Activated T-cell treated with anti-CD3 and anti-CD28 coated beads, Interleukin-2, amount 50 U/mL, for 4 hours (primary cell): ENCODE results near the gene MR1. TPM values are rescaled to one million over a fixed set of nuclear protein-coding genes. Genes with fewer than 3 reads are reported as not detected.

Experiments
- ATAC-seq, 2 donors: fragments of 200-7000 bp; cut with Tn5 transposase; one replicate each; pipeline ENCODE4 v1.10.0; 2021
- DNase-seq: peaks from one replicate; pipeline ENCODE4 v3.0.0-alpha.2; 2020
- H3K27me3 Mint-ChIP-seq: one replicate; pipeline ENCODE4 v1.8.0; 2021; ENCODE audit warnings: low read depth, mixed read lengths
- H3K36me3 Mint-ChIP-seq: one replicate; pipeline ENCODE4 v1.8.0; 2022; ENCODE audit warnings: mixed read lengths; ENCODE audit not compliant: insufficient read depth
- H3K4me1 Mint-ChIP-seq: one replicate; pipeline ENCODE4 v1.8.0; 2021; ENCODE audit warnings: low read depth, mixed read lengths
- H3K4me3 Mint-ChIP-seq: one replicate; pipeline ENCODE4 v1.8.0; 2021; ENCODE audit warnings: mild to moderate bottlenecking, moderate library complexity, mixed read lengths
- H3K9me3 Mint-ChIP-seq: one replicate; pipeline ENCODE4 v1.8.0; 2021; ENCODE audit warnings: mixed read lengths
- total RNA-seq, 3 donors: library from RNA; stranded (reverse); gene quantifications; one replicate each; pipeline ENCODE4 v1.2.1, GENCODE V29; 2021

The MR1 gene
- total RNA-seq, 3 donors from 2014 or later: 6.5 to 10.7 (median 8.3) TPM

- Mint-ChIP-seq H3K36me3 (peaks cover under 1% of the 10 kb centered on the region), H3K27me3 (no peaks in the 10 kb centered on the region), H3K4me3 (peak overlapping the region; percentile 74), H3K9me3 (no peaks in the 10 kb centered on the region), H3K4me1 (peaks cover 75% of the 10 kb centered on the region)
- ATAC-seq (peak; percentile 12 to 15), DNase-seq (peak; percentile 17)
Observed at GRCh38 chr1:181100015-181100905, 66.5 kb downstream of the MR1 start.

GRCh38 chr1:181100934-181101333 lies 67.2 kb downstream of the MR1 start:
- Mint-ChIP-seq H3K4me3 (peak overlapping the region; percentile 74), H3K36me3 (no peaks in the 10 kb centered on the region), H3K9me3 (no peaks in the 10 kb centered on the region), H3K4me1 (peaks cover 78% of the 10 kb centered on the region), H3K27me3 (no peaks in the 10 kb centered on the region)
- DNase-seq (no peak), ATAC-seq (no peak)

GRCh38 chr1:181101581-181102226 lies 67.9 kb downstream of the MR1 start:
- Mint-ChIP-seq H3K9me3 (no peaks in the 10 kb centered on the region), H3K4me3 (no peak overlapping the region), H3K4me1 (peaks cover 80% of the 10 kb centered on the region), H3K27me3 (no peaks in the 10 kb centered on the region), H3K36me3 (no peaks in the 10 kb centered on the region)
- DNase-seq (no peak), ATAC-seq (no peak)

GRCh38 chr1:181102841-181103240 lies 69.1 kb downstream of the MR1 start:
- DNase-seq: no peak
- Mint-ChIP-seq H3K4me3 (no peak overlapping the region), H3K36me3 (no peaks in the 10 kb centered on the region), H3K4me1 (peaks cover 71% of the 10 kb centered on the region), H3K27me3 (peaks cover 2% of the 10 kb centered on the region), H3K9me3 (no peaks in the 10 kb centered on the region)
- ATAC-seq: no peak

GRCh38 chr1:181103399-181103798 lies 69.6 kb downstream of the MR1 start:
- Mint-ChIP-seq H3K4me3 (no peak overlapping the region), H3K36me3 (no peaks in the 10 kb centered on the region), H3K9me3 (no peaks in the 10 kb centered on the region), H3K4me1 (peaks cover 67% of the 10 kb centered on the region), H3K27me3 (peaks cover 2% of the 10 kb centered on the region)
- ATAC-seq: no peak
- DNase-seq: no peak

- peak; percentile 31 to 36 for ATAC-seq
- H3K27me3 Mint-ChIP-seq: peaks cover 2% of the 10 kb centered on the region
- H3K9me3 Mint-ChIP-seq: no peaks in the 10 kb centered on the region
- H3K4me1 Mint-ChIP-seq: peaks cover 61% of the 10 kb centered on the region
- H3K36me3 Mint-ChIP-seq: no peaks in the 10 kb centered on the region
- no peak for DNase-seq
- peak overlapping the region; percentile 82 for H3K4me3 Mint-ChIP-seq
Observed at GRCh38 chr1:181104042-181104789, 70.4 kb downstream of the MR1 start.

- DNase-seq (peak; percentile 35), ATAC-seq (no peak)
- no peaks in the 10 kb centered on the region for H3K36me3 Mint-ChIP-seq
- H3K27me3 Mint-ChIP-seq: peaks cover 2% of the 10 kb centered on the region
- peaks cover 56% of the 10 kb centered on the region for H3K4me1 Mint-ChIP-seq
- H3K4me3 Mint-ChIP-seq: peak overlapping the region; percentile 82
- H3K9me3 Mint-ChIP-seq: no peaks in the 10 kb centered on the region
Observed at GRCh38 chr1:181104790-181105133, 71.0 kb downstream of the MR1 start.

- H3K4me3 Mint-ChIP-seq: peak overlapping the region; percentile 83
- no peaks in the 10 kb centered on the region for H3K36me3 Mint-ChIP-seq
- DNase-seq (peak; percentile 93), ATAC-seq (peak; percentile 88)
- peaks cover 2% of the 10 kb centered on the region for H3K27me3 Mint-ChIP-seq
- H3K4me1 Mint-ChIP-seq: peaks cover 50% of the 10 kb centered on the region
- no peaks in the 10 kb centered on the region for H3K9me3 Mint-ChIP-seq
Observed at GRCh38 chr1:181105134-181106021, 71.6 kb downstream of the MR1 start.

- peak overlapping the region; percentile 83 for H3K4me3 Mint-ChIP-seq
- H3K9me3 Mint-ChIP-seq: no peaks in the 10 kb centered on the region
- H3K27me3 Mint-ChIP-seq: peaks cover 2% of the 10 kb centered on the region
- H3K36me3 Mint-ChIP-seq: no peaks in the 10 kb centered on the region
- H3K4me1 Mint-ChIP-seq: peaks cover 44% of the 10 kb centered on the region
- DNase-seq: no peak
- ATAC-seq: no peak
Observed at GRCh38 chr1:181106022-181106312, 72.2 kb downstream of the MR1 start.

GRCh38 chr1:181106479-181106878 lies 72.7 kb downstream of the MR1 start:
- Mint-ChIP-seq H3K27me3 (peaks cover 2% of the 10 kb centered on the region), H3K36me3 (no peaks in the 10 kb centered on the region), H3K4me3 (peak overlapping the region; percentile 83), H3K9me3 (no peaks in the 10 kb centered on the region), H3K4me1 (peaks cover 39% of the 10 kb centered on the region)
- DNase-seq (no peak), ATAC-seq (no peak)

- Mint-ChIP-seq H3K9me3 (no peaks in the 10 kb centered on the region), H3K27me3 (peaks cover 2% of the 10 kb centered on the region), H3K4me3 (no peak overlapping the region), H3K4me1 (peaks cover 34% of the 10 kb centered on the region), H3K36me3 (no peaks in the 10 kb centered on the region)
- ATAC-seq: no peak
- DNase-seq: no peak
Observed at GRCh38 chr1:181107711-181108110, 73.9 kb downstream of the MR1 start.

- DNase-seq: no peak
- no peaks in the 10 kb centered on the region for H3K36me3 Mint-ChIP-seq
- peaks cover 2% of the 10 kb centered on the region for H3K27me3 Mint-ChIP-seq
- H3K4me1 Mint-ChIP-seq: peaks cover 31% of the 10 kb centered on the region
- H3K4me3 Mint-ChIP-seq: no peak overlapping the region
- H3K9me3 Mint-ChIP-seq: no peaks in the 10 kb centered on the region
- no peak for ATAC-seq
Observed at GRCh38 chr1:181108304-181108867, 74.6 kb downstream of the MR1 start.

GRCh38 chr1:181110013-181110412 lies 76.2 kb downstream of the MR1 start:
- DNase-seq (no peak), ATAC-seq (no peak)
- Mint-ChIP-seq H3K27me3 (peaks cover 2% of the 10 kb centered on the region), H3K9me3 (no peaks in the 10 kb centered on the region), H3K4me1 (peaks cover 19% of the 10 kb centered on the region), H3K36me3 (no peaks in the 10 kb centered on the region), H3K4me3 (no peak overlapping the region)
